HG03066 (cell line): ENCODE data around the gene MRAP.
A peak's percentile ranks its signal among the peaks of the same experiment; 100 is the strongest.
"Not testable (repeated sequence)": the region's sequence is repeated elsewhere in the genome, so short reads cannot be mapped to it uniquely, and the experiment has no call there.

Experiments used
- ATAC-seq: cut with Tn5 transposase; IDR thresholded peaks from one replicate; pipeline ENCODE4 v1.9.1; 2021; ENCODE audit warnings: low read depth; ENCODE audit not compliant: unreplicated experiment

Gene MRAP

GRCh38 chr21:32298658-32299081, at the start of gene MRAP:
Gene MRAP (plus strand): TSS chr21:32298855. CDS start chr21:32298972, 117 bp downstream.
- ATAC-seq, result no peak

- no peak for ATAC-seq
Measured at GRCh38 chr21:32249511-32250280, 49.0 kb upstream of the MRAP start.

- no peak for ATAC-seq
Measured at GRCh38 chr21:32252136-32252535, 46.5 kb upstream of the MRAP start.

- ATAC-seq, result no peak
Measured at GRCh38 chr21:32253215-32253641, 45.4 kb upstream of the MRAP start.

GRCh38 chr21:32256251-32256650, 42.4 kb upstream of the MRAP start:
- no peak for ATAC-seq

- no peak for ATAC-seq
Measured at GRCh38 chr21:32256873-32257620, 41.6 kb upstream of the MRAP start.

- ATAC-seq, result no peak
Measured at GRCh38 chr21:32257962-32258785, 40.5 kb upstream of the MRAP start.

- not testable (repeated sequence) for ATAC-seq
Measured at GRCh38 chr21:32258786-32259048, 39.9 kb upstream of the MRAP start.

GRCh38 chr21:32260130-32260529, 38.5 kb upstream of the MRAP start:
- ATAC-seq, result no peak

- ATAC-seq, result no peak
Measured at GRCh38 chr21:32261929-32262328, 36.7 kb upstream of the MRAP start.

- not testable (repeated sequence) for ATAC-seq
Measured at GRCh38 chr21:32265321-32265720, 33.3 kb upstream of the MRAP start.

- ATAC-seq, result no peak
Measured at GRCh38 chr21:32270748-32271147, 27.9 kb upstream of the MRAP start.

GRCh38 chr21:32276671-32277070, 22.0 kb upstream of the MRAP start:
- ATAC-seq, result no peak

GRCh38 chr21:32278103-32278502, 20.6 kb upstream of the MRAP start:
- no peak for ATAC-seq

GRCh38 chr21:32278518-32279376, 19.9 kb upstream of the MRAP start, which contains the start of gene MIS18A:
Gene MIS18A (minus strand): TSS chr21:32279049. CDS start chr21:32279014, 35 bp downstream.
- ATAC-seq, result peak; percentile 94

- peak; percentile 33 for ATAC-seq
Measured at GRCh38 chr21:32279377-32279680, 19.3 kb upstream of the MRAP start.

GRCh38 chr21:32281531-32281930, 17.1 kb upstream of the MRAP start:
- no peak for ATAC-seq

GRCh38 chr21:32282992-32283391, 15.7 kb upstream of the MRAP start:
- ATAC-seq, result no peak

- ATAC-seq, result no peak
Measured at GRCh38 chr21:32285476-32285875, 13.2 kb upstream of the MRAP start.

- no peak for ATAC-seq
Measured at GRCh38 chr21:32297449-32297848, 1.2 kb upstream of the MRAP start.
